HFFc6 (cell line): ENCODE data around the gene DNAH11. TPM values are rescaled to one million over a fixed set of nuclear protein-coding genes. Genes with fewer than 3 reads are reported as not detected.

Source experiments
- DNase-seq: peaks from one replicate; pipeline ENCODE4 v3.0.0-alpha.2; 2018
- H3K27ac Mint-ChIP-seq: 2 replicates; pipeline ENCODE4 v1.8.0; 2020; ENCODE audit warnings: mild to moderate bottlenecking, mixed read lengths
- H3K27me3 Mint-ChIP-seq: 2 replicates; pipeline ENCODE4 v1.8.0; 2021; ENCODE audit warnings: mild to moderate bottlenecking, moderate library complexity, mixed read lengths; ENCODE audit not compliant: insufficient read depth
- H3K36me3 Mint-ChIP-seq: 2 replicates; pipeline ENCODE4 v1.8.0; 2021; ENCODE audit warnings: low read depth, mixed read lengths
- H3K4me1 Mint-ChIP-seq: 2 replicates; pipeline ENCODE4 v1.8.0; 2020; ENCODE audit warnings: low read depth, mixed read lengths
- H3K4me3 Mint-ChIP-seq: 2 replicates; pipeline ENCODE4 v1.8.0; 2020; ENCODE audit warnings: mild to moderate bottlenecking, moderate library complexity, mixed read lengths
- H3K9me3 Mint-ChIP-seq: 2 replicates; pipeline ENCODE4 v1.8.0; 2020; ENCODE audit warnings: mild to moderate bottlenecking, mixed read lengths
- total RNA-seq, 6 experiments: library from RNA; stranded (reverse); fragmentation: NEBNext Ultra II Directional; extraction: Animal tissue kit (Norgen Biotek cat#: 25700); gene quantifications; 2 replicates in 1 of 6; 3 replicates in 5 of 6; pipeline ENCODE4 v1.2.3, GENCODE V29; 2021
- TF ChIP-seq, protein P1 (sequence below): fragments of 200-600 bp; sonication (generic); IDR thresholded peaks from 2 replicates; pipeline ENCODE4 v1.5.0; 2021; ENCODE audit warnings: antibody characterized with exemption, mild to moderate bottlenecking

The DNAH11 gene
- total RNA-seq, 6 experiments from 2014 or later, result 1.2 to 2.4 (median 2.1) TPM

DNA sequence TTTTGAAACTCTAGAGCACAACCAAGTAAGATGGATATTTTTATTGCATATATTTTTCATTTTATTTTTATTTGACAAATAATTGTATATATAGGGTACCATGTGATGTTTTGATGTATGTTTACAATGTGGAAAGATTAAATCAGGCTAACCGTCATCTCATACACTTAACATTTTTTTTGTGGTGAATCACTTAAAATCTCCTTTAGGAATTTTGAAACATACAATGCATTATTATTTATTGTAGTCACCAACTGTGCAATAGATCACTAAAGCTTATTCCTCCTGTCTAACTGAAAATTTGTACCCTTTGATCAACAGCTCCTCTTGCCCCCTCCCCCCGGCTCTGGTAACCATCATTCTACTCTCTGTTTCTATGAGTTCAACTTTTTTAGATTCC, 77.2 kb downstream of the DNAH11 start:
- TF ChIP-seq, protein P1, sequence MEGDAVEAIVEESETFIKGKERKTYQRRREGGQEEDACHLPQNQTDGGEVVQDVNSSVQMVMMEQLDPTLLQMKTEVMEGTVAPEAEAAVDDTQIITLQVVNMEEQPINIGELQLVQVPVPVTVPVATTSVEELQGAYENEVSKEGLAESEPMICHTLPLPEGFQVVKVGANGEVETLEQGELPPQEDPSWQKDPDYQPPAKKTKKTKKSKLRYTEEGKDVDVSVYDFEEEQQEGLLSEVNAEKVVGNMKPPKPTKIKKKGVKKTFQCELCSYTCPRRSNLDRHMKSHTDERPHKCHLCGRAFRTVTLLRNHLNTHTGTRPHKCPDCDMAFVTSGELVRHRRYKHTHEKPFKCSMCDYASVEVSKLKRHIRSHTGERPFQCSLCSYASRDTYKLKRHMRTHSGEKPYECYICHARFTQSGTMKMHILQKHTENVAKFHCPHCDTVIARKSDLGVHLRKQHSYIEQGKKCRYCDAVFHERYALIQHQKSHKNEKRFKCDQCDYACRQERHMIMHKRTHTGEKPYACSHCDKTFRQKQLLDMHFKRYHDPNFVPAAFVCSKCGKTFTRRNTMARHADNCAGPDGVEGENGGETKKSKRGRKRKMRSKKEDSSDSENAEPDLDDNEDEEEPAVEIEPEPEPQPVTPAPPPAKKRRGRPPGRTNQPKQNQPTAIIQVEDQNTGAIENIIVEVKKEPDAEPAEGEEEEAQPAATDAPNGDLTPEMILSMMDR, result no peak
- Mint-ChIP-seq H3K27me3 (no peaks in the 10 kb centered on the region), H3K36me3 (no peaks in the 10 kb centered on the region), H3K27ac (no peak overlapping the region), H3K9me3 (peaks cover 4% of the 10 kb centered on the region; the same call in 1 of the 2 replicates), H3K4me3 (no peak overlapping the region), H3K4me1 (peaks cover 24% of the 10 kb centered on the region)
- DNase-seq, result no peak

DNA sequence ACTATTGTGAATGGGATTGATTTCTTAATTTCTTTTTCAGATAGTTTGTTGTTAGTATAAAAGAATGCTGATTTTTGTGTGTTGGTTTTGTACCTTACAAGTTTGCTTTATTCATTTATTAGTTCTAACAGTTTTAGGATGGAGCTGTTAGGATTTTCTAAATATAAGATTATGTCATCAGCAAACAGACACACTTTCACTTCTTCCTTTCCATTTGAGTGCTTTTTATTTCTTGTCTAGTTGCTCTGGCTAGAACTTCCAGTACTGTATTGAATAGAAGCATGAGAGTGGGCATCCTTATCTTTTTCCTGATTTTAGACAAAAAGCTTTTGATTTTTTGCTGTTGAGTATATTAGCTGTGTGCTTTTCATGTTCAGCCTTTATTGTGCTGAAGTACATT, 81.5 kb downstream of the DNAH11 start:
- no peaks in the 10 kb centered on the region for H3K27me3 Mint-ChIP-seq
- no peaks in the 10 kb centered on the region for H3K36me3 Mint-ChIP-seq
- no peak for DNase-seq
- no peak overlapping the region for H3K27ac Mint-ChIP-seq
- peaks cover 4% of the 10 kb centered on the region; the same call in 1 of the 2 replicates for H3K9me3 Mint-ChIP-seq
- no peak overlapping the region for H3K4me3 Mint-ChIP-seq
- no peaks in the 10 kb centered on the region; the same call in 1 of the 2 replicates for H3K4me1 Mint-ChIP-seq
- TF ChIP-seq, protein P1, result no peak

DNA sequence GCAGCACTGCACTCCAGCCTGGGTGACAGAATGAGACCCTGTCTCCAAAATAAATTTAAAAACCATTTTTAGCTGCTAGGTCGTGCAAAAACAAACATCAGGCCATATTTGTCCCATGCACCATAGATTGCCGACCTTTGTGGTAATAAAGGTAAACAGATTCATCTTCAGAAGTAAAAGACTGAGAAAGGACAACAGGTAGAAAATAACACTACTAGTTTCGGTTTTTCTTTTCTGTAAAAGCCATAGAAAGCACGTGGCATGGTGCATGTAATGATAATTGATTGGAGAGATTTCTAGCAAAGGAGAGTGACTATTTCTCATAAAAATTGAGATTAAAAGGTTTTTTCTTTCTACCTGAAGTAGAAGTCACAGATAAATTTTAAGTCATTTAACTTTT, 93.9 kb downstream of the DNAH11 start:
- H3K36me3 Mint-ChIP-seq, result no peaks in the 10 kb centered on the region
- no peaks in the 10 kb centered on the region for H3K9me3 Mint-ChIP-seq
- no peaks in the 10 kb centered on the region for H3K4me1 Mint-ChIP-seq
- no peak for DNase-seq
- TF ChIP-seq, protein P1, result no peak
- H3K27ac Mint-ChIP-seq, result no peak overlapping the region
- no peaks in the 10 kb centered on the region; the same call in 1 of the 2 replicates for H3K27me3 Mint-ChIP-seq
- H3K4me3 Mint-ChIP-seq, result no peak overlapping the region

DNA sequence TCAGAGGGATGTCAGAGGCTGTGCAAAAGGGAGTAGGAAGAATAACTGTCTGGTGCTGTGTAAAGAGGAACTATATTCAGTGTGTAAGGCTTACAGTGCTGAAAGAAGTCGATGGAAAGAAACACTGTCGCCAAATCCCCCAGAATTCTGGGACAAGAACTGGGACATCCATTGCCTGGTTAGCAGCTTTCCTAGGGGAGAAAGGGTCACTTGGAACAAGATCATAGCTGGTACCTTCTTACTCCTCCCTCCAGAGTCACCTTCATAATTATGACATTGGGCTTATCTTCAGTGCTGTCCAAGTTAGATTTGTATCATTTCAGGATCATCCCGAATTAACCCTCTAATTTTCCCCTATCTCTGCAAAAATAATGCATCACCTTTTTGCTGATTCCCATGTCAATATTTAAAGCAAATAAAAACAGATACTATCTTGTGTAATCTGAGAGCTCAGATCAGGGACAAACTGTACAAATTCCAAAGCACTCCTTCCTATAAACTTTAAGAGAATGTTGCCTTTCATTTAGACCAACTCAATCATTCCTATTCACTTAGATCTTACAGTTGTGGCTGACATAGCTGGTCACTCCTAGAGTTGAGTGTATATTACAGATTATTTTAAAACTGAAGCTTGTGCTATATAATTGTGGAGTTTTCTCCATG, 96.5 kb downstream of the DNAH11 start:
- H3K27ac Mint-ChIP-seq, result no peak overlapping the region
- no peak for DNase-seq
- TF ChIP-seq, protein P1, result no peak
- no peak overlapping the region for H3K4me3 Mint-ChIP-seq
- H3K36me3 Mint-ChIP-seq, result no peaks in the 10 kb centered on the region
- peaks cover under 1% of the 10 kb centered on the region for H3K27me3 Mint-ChIP-seq
- H3K4me1 Mint-ChIP-seq, result no peaks in the 10 kb centered on the region
- no peaks in the 10 kb centered on the region for H3K9me3 Mint-ChIP-seq

DNA sequence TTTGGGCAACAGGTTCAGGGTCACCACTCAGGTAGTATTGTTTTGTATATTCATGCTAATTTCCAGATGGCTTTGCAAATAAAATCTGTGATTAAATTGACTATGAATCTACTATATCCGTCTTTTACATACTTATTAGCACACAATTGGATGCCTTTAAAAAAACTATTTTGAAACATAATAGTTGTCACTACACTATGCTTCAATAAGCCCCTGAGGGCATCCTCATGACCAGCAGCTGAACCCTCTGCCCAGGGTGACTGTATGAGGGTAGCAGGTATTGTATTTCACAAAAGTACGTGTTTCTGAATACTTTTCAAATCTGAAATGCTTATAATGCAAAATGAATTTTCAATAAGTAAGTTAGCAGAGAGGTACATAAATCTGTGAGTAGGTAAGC, 97.3 kb downstream of the DNAH11 start:
- no peak overlapping the region for H3K4me3 Mint-ChIP-seq
- no peak overlapping the region for H3K27ac Mint-ChIP-seq
- no peaks in the 10 kb centered on the region for H3K4me1 Mint-ChIP-seq
- H3K36me3 Mint-ChIP-seq, result no peaks in the 10 kb centered on the region
- no peak for DNase-seq
- H3K27me3 Mint-ChIP-seq, result peaks cover 2% of the 10 kb centered on the region
- H3K9me3 Mint-ChIP-seq, result no peaks in the 10 kb centered on the region
- TF ChIP-seq, protein P1, result no peak
